Activated CD4-positive, alpha-beta T cell treated with anti-CD3 and anti-CD28 coated beads, Interleukin-2, amount 10 ng/mL, durations not matched to agents 24 days and 14 days (primary cell): ENCODE results near the gene BCL7C. TPM values are rescaled to one million over a fixed set of nuclear protein-coding genes. Genes with fewer than 3 reads are reported as not detected.

Experiments
- DNase-seq: peaks from one replicate; pipeline ENCODE4 v3.0.0; 2022
- H3K27ac Mint-ChIP-seq: one replicate; pipeline ENCODE4 v1.8.0; 2022; ENCODE audit warnings: mild to moderate bottlenecking, mixed read lengths
- H3K27me3 Mint-ChIP-seq: one replicate; pipeline ENCODE4 v1.8.0; 2022; ENCODE audit warnings: mixed read lengths
- H3K36me3 Mint-ChIP-seq: one replicate; pipeline ENCODE4 v1.8.0; 2022; ENCODE audit warnings: low read depth, mild to moderate bottlenecking, mixed read lengths
- H3K4me1 Mint-ChIP-seq: one replicate; pipeline ENCODE4 v1.8.0; 2021; ENCODE audit warnings: mixed read lengths
- H3K4me3 Mint-ChIP-seq: one replicate; pipeline ENCODE4 v1.8.0; 2022; ENCODE audit warnings: mild to moderate bottlenecking, moderate library complexity, mixed read lengths
- H3K9me3 Mint-ChIP-seq: one replicate; pipeline ENCODE4 v1.8.0; 2021; ENCODE audit warnings: mixed read lengths
- intact Hi-C: fragments of 100-400 bp; cut with micrococcal nuclease; formaldehyde crosslinking; loops from one replicate; pipeline ENCODE4 v1.15.1; 2023
- total RNA-seq: library from RNA; stranded (reverse); gene quantifications from 2 replicates; pipeline ENCODE4 v1.2.3, GENCODE V29; 2022

BCL7C gene
- total RNA-seq, 1 donor from 2014 or later, result 24.5 TPM

DNA sequence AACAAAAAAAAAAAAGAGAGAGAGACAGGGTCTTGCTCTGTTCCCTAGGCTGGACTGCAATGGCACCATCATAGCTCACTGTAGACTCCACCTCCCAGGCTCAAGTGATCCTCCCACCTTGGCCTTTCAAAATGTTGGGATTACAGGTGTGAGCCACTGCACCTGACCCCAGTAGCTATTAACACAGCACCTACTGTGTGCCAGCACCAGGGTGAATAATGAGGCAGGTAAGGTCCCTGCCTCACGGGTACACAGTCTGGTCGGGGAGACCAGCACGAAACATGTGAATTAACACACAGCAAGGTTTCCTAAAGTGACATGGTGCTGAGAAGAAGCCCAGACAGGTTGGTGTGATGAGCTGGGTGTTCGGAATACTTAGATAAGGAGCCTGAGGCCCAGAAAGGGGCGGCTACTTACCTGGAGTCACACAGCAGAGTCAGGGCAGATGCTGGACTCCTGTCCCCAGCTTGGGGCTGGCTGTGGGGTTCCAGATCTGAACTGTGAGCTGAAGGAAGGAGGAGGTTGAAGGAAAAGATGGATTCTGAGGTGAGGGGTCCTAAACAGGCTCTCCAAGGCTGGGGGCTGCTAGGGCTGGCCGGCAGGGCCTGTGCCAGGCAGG is 19.0 kb upstream of the BCL7C start:
- Mint-ChIP-seq H3K9me3 (no peaks in the 10 kb centered on the region), H3K27me3 (no peaks in the 10 kb centered on the region), H3K36me3 (no peaks in the 10 kb centered on the region), H3K27ac (no peak overlapping the region), H3K4me3 (no peak overlapping the region), H3K4me1 (peaks cover 1% of the 10 kb centered on the region)
- intact Hi-C loops, result no loop called here
- DNase-seq, result no peak

DNA sequence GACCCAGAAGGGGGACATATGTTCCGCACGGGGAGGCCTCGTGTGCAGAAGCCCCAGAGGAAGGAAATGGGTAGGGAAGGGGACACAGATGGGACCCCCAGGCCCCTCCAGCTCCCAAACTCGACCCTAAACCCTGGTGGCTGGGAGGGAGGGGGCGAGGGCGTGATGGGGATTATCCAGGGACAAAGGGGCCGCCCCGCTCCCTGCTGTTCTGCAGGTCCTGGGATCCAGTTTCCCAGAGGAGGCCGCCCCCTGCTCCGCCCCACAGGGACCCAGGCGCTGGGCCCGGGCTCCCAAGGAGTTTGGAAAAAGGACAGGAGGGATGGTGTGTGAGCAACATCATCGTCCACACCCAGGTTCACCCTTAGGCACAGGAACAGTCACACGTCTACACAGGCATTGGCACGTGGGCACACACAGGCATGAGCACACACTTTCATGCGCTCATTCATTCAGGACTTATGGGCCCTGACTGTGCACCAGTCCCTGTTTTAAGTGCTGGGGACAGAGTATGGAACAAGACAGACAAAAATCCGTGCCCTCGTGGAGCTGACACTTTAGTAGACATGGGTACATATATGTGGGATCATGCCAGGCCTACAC is 16.7 kb upstream of the BCL7C start:
- intact Hi-C loops, result no loop called here
- H3K36me3 Mint-ChIP-seq, result no peaks in the 10 kb centered on the region
- no peaks in the 10 kb centered on the region for H3K9me3 Mint-ChIP-seq
- no peak overlapping the region for H3K4me3 Mint-ChIP-seq
- peaks cover 9% of the 10 kb centered on the region for H3K4me1 Mint-ChIP-seq
- no peaks in the 10 kb centered on the region for H3K27me3 Mint-ChIP-seq
- no peak for DNase-seq
- H3K27ac Mint-ChIP-seq, result no peak overlapping the region

DNA sequence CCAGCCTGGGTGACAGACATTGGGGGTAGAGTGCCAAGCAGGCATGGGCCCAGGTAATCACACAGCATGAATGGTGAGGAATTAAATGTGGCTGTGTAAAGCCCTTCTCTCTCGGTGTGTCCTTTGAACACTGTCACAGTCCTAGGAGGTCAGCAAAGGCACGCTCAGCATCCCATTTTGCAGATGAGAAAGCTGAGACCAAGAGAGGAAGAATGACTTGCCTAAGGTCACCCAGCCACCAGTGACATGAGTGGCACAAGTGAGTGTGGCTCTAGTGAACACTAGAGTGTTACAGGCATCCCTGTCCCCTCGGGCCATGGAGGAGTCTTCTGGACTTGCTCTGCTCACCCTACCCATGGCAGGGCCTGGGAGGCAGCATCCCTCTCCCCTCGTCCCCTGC is 13.2 kb upstream of the BCL7C start:
- Mint-ChIP-seq H3K27me3 (no peaks in the 10 kb centered on the region), H3K36me3 (peaks cover 8% of the 10 kb centered on the region), H3K9me3 (peaks cover 7% of the 10 kb centered on the region), H3K4me1 (peaks cover 22% of the 10 kb centered on the region), H3K4me3 (no peak overlapping the region), H3K27ac (no peak overlapping the region)
- no peak for DNase-seq
- intact Hi-C loops, result no loop called here

DNA sequence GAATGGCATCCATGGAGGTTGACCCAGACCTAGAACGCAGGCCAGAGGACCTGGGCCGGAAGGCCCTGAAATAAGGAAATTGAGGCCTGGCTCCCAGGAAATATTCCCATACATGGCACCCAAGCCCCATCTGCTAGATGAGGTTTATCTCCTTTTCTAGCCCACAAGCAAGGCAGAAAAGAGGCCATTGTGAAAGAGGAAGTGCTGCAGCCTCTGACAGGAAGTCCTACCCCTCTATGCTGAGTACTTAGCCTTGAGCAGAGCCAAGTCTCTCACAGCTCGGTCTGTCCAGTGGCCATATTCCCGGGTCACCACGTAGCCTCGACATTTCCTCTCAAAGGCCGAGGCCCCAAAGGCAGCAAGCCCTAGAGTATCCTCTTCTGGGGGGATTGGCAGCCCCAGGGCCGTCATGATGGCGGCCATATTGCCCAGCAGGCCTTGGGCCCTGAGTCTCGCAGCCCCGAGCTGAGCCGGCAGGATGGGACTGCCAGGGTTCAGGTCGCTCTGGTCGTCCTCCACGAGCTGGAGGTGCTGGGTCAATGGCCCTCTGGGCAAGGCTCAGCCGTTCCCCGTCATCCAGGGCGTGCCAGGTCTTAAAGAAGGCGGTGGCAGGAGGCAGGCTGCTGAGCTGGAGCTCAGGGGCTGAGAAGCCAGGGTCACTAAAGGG is 10.4 kb upstream of the BCL7C start:
- Mint-ChIP-seq H3K27ac (peak overlapping the region; percentile 91), H3K4me1 (peaks cover 34% of the 10 kb centered on the region), H3K4me3 (no peak overlapping the region), H3K27me3 (no peaks in the 10 kb centered on the region), H3K9me3 (peaks cover 7% of the 10 kb centered on the region), H3K36me3 (peaks cover 8% of the 10 kb centered on the region)
- intact Hi-C loops, result no loop called here
- peak; percentile 61 for DNase-seq

DNA sequence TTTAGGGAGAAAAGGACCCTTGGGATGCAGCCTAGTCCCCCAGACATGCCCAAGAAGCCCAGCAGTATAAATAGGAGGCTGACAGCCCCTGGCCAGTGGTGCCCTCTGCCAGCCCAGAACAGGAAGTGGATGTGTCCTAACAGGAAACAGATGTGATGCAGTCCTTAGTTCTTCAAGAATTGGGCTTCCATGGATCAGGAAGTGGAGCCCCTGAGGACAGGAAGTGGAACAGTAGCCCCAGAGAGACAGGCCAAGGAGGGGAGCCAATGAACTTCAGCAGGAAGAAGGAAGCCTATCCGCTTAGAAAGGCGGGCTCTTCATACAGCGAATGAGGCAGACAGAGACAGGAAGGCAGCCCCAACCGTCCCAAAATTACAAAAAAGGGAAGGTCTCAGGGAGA is 9.7 kb upstream of the BCL7C start:
- DNase-seq, result peak; percentile 71
- intact Hi-C loops, result loop anchor here (1.0 kb wide), 1 partner anchor 59 kb away; no protein-coding TSS in a partner anchor
- peak overlapping the region; percentile 91 for H3K27ac Mint-ChIP-seq
- peaks cover 8% of the 10 kb centered on the region for H3K36me3 Mint-ChIP-seq
- peaks cover 7% of the 10 kb centered on the region for H3K9me3 Mint-ChIP-seq
- peaks cover 34% of the 10 kb centered on the region for H3K4me1 Mint-ChIP-seq
- H3K4me3 Mint-ChIP-seq, result peak overlapping the region; percentile 6
- H3K27me3 Mint-ChIP-seq, result no peaks in the 10 kb centered on the region

DNA sequence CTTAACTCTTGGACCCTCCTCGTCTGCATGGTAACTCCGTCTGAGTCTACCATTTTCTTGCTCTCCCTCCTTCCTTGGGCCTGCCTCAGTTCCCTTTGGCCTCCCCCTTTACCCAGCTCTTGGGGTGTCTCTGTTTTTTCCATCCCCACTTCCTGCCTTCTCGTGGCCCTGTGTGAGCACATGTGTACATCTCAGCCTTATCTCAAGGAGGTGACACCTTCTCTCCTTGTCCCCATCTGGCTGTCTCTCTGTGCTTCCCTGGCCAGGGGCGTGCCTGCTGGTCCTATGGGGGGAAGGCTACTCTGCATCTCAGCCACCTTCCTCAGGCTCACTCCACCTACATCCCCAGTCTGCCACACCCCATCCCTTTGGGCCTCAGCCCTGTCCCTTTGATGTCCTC is 9.1 kb upstream of the BCL7C start:
- Mint-ChIP-seq H3K27me3 (no peaks in the 10 kb centered on the region), H3K4me3 (peak overlapping the region; percentile 92), H3K9me3 (peaks cover 7% of the 10 kb centered on the region), H3K36me3 (peaks cover 8% of the 10 kb centered on the region), H3K27ac (peak overlapping the region; percentile 99), H3K4me1 (peaks cover 34% of the 10 kb centered on the region)
- DNase-seq, result peak; percentile 77
- intact Hi-C loops, result loop anchor here (1.0 kb wide), 1 partner anchor 59 kb away; no protein-coding TSS in a partner anchor

DNA sequence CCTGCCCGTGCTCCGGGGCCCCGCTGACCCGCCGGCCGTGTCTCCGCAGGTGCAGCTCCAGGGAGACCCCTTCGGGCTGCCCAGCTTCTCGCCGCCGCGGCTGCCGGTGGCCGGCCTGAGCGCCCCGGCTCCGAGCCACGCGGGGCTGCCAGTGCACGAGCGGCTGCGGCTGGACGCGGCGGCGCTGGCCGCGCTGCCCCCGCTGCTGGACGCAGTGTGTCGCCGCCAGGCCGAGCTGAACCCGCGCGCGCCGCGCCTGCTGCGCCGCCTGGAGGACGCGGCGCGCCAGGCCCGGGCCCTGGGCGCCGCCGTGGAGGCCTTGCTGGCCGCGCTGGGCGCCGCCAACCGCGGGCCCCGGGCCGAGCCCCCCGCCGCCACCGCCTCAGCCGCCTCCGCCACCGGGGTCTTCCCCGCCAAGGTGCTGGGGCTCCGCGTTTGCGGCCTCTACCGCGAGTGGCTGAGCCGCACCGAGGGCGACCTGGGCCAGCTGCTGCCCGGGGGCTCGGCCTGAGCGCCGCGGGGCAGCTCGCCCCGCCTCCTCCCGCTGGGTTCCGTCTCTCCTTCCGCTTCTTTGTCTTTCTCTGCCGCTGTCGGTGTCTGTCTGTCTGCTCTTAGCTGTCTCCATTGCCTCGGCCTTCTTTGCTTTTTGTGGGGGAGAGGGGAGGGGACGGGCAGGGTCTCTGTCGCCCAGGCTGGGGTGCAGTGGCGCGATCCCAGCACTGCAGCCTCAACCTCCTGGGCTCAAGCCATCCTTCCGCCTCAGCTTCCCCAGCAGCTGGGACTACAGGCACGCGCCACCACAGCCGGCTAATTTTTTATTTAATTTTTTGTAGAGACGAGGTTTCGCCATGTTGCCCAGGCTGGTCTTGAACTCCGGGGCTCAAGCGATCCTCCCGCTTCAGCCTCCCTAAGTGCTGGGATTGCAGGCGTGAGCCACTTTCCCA is 8.4 kb upstream of the BCL7C start:
- intact Hi-C loops, result loop anchor here (1.0 kb wide), 1 partner anchor 27 kb away; no protein-coding TSS in a partner anchor
- Mint-ChIP-seq H3K9me3 (peaks cover 7% of the 10 kb centered on the region), H3K27me3 (no peaks in the 10 kb centered on the region), H3K4me3 (peak overlapping the region; percentile 92), H3K36me3 (peaks cover 8% of the 10 kb centered on the region), H3K27ac (peak overlapping the region; percentile 99), H3K4me1 (peaks cover 28% of the 10 kb centered on the region)
- DNase-seq, result peak; percentile 90

DNA sequence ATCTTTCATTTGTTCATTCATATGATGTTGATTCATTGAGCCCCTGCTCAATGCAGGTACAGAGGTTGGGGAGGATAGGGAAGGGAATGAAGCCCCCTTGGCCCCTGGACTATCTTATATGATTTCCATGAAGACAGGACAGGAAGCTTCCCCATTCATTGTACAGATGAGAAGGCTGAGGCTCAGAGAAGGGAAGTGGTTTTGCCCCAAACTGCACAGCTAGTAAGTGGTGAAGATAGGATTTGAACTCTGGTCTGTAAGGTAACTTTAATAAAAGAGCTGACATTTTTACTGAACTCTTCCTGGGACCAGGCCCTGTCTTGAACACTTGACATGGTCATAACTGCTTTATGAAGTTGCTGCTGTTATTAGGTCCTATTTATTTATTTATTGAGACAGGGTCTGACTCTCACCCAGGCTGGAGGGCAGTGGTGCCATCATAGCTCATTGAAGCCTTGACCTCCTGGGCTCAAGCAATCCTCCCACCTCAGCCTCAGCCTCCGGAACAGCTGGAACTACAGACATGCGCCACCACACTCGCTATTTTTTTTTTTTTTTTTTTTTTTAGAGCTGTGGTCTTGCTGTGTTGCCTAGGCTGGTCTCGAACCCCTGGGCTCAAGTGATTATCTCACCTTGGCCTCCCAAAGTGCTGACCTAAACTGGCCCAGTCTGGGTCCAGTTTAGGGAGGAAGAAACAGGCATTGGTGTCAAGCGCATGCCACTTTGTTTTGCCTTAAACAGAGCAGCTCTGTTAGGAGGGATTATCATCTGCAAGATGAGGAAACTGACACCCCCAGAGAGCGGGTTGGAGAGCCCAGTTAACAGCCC is 7.5 kb upstream of the BCL7C start:
- H3K9me3 Mint-ChIP-seq, result peaks cover 7% of the 10 kb centered on the region
- no peaks in the 10 kb centered on the region for H3K27me3 Mint-ChIP-seq

DNA sequence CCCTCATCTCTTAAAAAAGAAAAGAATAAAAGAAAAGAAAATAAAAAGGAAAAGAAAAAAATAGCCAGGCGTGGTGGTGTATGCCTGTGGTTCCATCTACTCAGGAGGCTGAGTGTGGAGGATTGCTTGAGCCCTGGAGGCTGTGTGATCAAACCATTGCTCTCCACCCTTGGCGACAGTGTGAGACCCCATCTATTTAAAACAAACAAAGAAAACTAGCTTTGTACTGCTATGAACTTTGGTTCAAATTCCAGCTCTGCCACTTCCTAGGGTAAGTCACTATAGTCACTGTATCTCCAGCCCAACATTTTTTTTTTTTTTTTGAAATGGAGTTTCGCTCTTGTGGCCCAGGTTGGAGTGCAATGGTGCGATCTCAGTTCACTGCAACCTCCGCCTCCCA is 6.7 kb upstream of the BCL7C start:
- Mint-ChIP-seq H3K27me3 (no peaks in the 10 kb centered on the region), H3K4me1 (peaks cover 39% of the 10 kb centered on the region), H3K4me3 (no peak overlapping the region), H3K9me3 (peaks cover 7% of the 10 kb centered on the region), H3K27ac (peak overlapping the region; percentile 20), H3K36me3 (peaks cover 8% of the 10 kb centered on the region)
- intact Hi-C loops, result no loop called here
- DNase-seq, result no peak

More for the DNA sequence above, 7.5 kb upstream of the BCL7C start:
- H3K4me1 Mint-ChIP-seq, result peaks cover 33% of the 10 kb centered on the region
- peak overlapping the region; percentile 64 for H3K4me3 Mint-ChIP-seq
- peak overlapping the region; percentile 69 for H3K27ac Mint-ChIP-seq
- H3K36me3 Mint-ChIP-seq, result peaks cover 8% of the 10 kb centered on the region
- peak; percentile 68 for DNase-seq
- intact Hi-C loops, result loop anchor here (1.0 kb wide), 1 partner anchor 26 kb away; no protein-coding TSS in a partner anchor

DNA sequence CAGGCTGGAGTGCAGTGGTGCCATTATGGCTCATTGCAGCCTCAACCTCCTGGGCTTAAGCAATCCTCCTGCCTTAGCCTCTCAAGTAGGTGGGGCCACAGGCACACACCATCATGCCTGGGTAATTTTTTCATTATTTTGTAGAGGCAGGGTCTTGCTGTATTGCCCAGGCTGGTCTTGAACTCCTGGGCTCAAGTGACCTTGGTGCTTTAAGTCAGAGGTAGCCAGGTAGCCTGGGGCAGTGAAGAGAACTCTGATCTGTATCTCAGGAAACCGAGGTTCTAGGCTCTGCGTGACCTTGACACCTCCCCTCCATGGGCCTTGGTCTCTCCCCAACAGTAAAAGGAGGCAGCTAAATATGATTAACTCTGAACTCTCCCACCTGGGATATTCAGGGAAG is 5.9 kb upstream of the BCL7C start:
- H3K4me1 Mint-ChIP-seq, result peaks cover 44% of the 10 kb centered on the region
- intact Hi-C loops, result no loop called here

DNA sequence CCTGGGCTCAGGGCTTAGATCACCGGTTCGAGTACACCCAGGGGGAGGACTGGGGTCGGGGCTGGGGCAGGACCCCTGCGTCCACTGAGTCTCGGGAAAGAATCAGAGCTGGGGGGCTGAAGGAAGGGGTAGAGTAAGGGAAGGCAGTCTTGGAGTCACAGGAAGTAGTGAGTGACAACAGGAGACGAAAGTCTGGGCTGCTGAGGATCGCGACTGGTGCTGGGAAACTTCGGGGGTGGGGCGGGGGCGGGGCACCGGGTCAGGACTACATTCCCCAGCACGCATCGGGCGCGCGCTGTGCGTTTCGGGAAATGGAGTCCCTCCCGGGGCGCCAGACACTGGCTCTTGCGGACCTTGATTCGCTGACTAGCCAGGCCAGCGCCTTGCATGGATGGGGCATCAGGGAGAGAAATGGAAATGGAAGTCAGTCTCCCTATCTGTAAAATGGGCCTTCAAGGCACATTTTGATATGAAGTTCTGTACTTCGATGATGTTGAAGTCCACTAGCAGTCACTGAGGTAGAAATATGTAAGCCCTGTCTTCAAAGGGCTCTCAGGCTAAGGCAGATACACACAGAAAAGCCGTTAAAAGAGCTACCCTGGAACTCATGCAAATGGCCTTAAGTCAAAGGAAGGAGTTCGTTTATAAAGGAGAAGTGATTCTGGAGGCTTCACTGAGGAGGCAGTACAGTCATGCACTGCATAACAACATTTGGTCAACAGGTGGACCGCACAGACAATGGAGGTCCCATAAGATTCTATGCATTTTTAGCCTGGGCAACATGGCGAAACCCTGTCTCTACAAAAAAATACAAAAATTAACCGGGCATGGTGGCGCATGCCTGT is 3.2 kb upstream of the BCL7C start:
- peak; percentile 94 for DNase-seq
- Mint-ChIP-seq H3K36me3 (peaks cover 2% of the 10 kb centered on the region), H3K27ac (peak overlapping the region; percentile 87), H3K4me3 (peak overlapping the region; percentile 74), H3K9me3 (no peaks in the 10 kb centered on the region), H3K27me3 (no peaks in the 10 kb centered on the region), H3K4me1 (peaks cover 45% of the 10 kb centered on the region)
- intact Hi-C loops, result loop anchor here (1.0 kb wide), 2 partner anchors 21 to 25 kb away; no protein-coding TSS in a partner anchor

More for the DNA sequence above, 5.9 kb upstream of the BCL7C start:
- Mint-ChIP-seq H3K27me3 (no peaks in the 10 kb centered on the region), H3K27ac (no peak overlapping the region), H3K9me3 (peaks cover 7% of the 10 kb centered on the region), H3K36me3 (peaks cover 8% of the 10 kb centered on the region), H3K4me3 (no peak overlapping the region)
- no peak for DNase-seq

DNA sequence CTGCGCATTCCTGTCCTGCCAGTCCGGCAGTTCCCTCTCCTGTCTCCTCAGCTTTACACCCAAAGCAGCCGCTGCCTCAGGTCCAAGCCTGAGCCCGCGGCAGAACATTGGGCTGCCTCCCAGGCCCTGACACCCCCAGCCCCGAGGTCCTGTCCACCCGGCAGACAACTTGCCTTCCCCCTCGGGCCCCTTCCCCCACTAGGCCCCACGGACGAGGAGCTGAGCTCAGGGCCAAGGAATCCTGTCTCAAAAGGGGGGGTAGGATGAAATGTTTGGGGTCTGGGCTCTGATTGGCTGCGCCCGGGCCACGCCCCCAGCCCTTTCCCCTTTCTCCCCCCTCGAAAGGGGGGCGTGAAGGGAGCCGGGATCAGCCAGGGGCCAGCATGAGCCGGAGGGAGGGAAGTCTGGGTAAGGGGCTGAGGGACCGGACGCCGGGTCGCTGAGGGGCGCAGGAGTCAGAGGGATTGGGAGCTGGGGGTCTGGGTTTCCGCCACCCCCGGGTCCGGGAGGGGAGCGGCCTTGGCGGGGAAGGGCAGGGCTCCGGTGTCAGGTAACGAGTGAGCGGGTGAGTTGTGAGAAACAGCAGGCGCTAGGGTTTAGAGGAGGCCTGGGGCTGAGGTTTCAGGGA is 2.5 kb upstream of the BCL7C start, which contains the start of gene CTF1:
CTF1 (plus strand) TSS at position 354 of the 628 bp plus-strand sequence; CDS start at position 384, 30 bp downstream.
- Mint-ChIP-seq H3K27ac (peak within 1 kb of the TSS; percentile 87), H3K27me3 (no peaks in the 10 kb centered on the region), H3K36me3 (peaks cover 3% of the 10 kb centered on the region), H3K9me3 (no peaks in the 10 kb centered on the region), H3K4me3 (peak within 1 kb of the TSS; percentile 74), H3K4me1 (peaks cover 44% of the 10 kb centered on the region)
- peak; percentile 63 for DNase-seq
- intact Hi-C loops, result no loop called here
